Spleen (tissue), 7 donors: Measurements from ENCODE around the gene PLXNA2.

ENCODE experiments used
- POLR2A ChIP-seq, 3 donors: fragments of 450-650 bp; IDR thresholded peaks; one replicate each; pipeline ENCODE4 v1.5.1; 2017; ENCODE audit warnings: antibody characterized with exemption in 3 of 3, mild to moderate bottlenecking in 1 of 3
- POLR2AphosphoS5 ChIP-seq, 3 donors: sonication (generic); formaldehyde crosslinking; IDR thresholded peaks; one replicate each; pipeline ENCODE4 v1.5.1; 2017; ENCODE audit warnings: antibody characterized with exemption in 3 of 3
- TF ChIP-seq, protein P1 (sequence below), 11 experiments: fragments of 200-600 bp in 7 of 11; fragments of 450-650 bp in 4 of 11; sonication (generic) in 4 of 11; IDR thresholded peaks in 8 of 11; conservative IDR thresholded peaks in 3 of 11; 1 replicate in 7 of 11; 2 replicates in 4 of 11; pipeline versions ENCODE4 v1.4.0 to v1.8.0; 2016 to 2021; ENCODE audit warnings: antibody characterized with exemption in 11 of 11, inconsistent platforms in 4 of 11, mild to moderate bottlenecking in 1 of 11
- donor health status: DM: no; HTN: no; CAD: no; lungs with moderate emphysema.
- donor health status: DM: no; HTN: no; CAD: no.
- donor health status: DM: no; HTN: no; CAD: no.

- TF ChIP-seq, protein P1, sequence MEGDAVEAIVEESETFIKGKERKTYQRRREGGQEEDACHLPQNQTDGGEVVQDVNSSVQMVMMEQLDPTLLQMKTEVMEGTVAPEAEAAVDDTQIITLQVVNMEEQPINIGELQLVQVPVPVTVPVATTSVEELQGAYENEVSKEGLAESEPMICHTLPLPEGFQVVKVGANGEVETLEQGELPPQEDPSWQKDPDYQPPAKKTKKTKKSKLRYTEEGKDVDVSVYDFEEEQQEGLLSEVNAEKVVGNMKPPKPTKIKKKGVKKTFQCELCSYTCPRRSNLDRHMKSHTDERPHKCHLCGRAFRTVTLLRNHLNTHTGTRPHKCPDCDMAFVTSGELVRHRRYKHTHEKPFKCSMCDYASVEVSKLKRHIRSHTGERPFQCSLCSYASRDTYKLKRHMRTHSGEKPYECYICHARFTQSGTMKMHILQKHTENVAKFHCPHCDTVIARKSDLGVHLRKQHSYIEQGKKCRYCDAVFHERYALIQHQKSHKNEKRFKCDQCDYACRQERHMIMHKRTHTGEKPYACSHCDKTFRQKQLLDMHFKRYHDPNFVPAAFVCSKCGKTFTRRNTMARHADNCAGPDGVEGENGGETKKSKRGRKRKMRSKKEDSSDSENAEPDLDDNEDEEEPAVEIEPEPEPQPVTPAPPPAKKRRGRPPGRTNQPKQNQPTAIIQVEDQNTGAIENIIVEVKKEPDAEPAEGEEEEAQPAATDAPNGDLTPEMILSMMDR (IDR thresholded peaks at IDR 0.05 in 8 of 11, conservative IDR thresholded peaks at IDR 0.05 in 3 of 11), result no peak
- TF ChIP-seq POLR2AphosphoS5 (IDR thresholded peaks at IDR 0.05), result no peak
- no peak for TF ChIP-seq POLR2A (IDR thresholded peaks at IDR 0.05)
These were observed 19.9 kb downstream of the PLXNA2 start for GRCh38 chr1:208224192-208224713.
